HuH-7.5 (cell line): ENCODE results near the gene PNCK.

Experiments used
- DNase-seq: peaks from one replicate; pipeline ENCODE4 v3.0.0; 2011; ENCODE audit warnings: low spot score

PNCK gene

GRCh38 chrX:153641627-153642026, 32.0 kb downstream of the PNCK start:
- DNase-seq, result peak; percentile 71

- no peak for DNase-seq
Measured at GRCh38 chrX:153640736-153641575, 32.7 kb downstream of the PNCK start.

GRCh38 chrX:153640045-153640686, 33.4 kb downstream of the PNCK start:
- DNase-seq, result no peak

GRCh38 chrX:153639177-153640044, 34.2 kb downstream of the PNCK start:
- DNase-seq, result no peak

- DNase-seq, result no peak
Measured at GRCh38 chrX:153638436-153639176, 35.0 kb downstream of the PNCK start.

GRCh38 chrX:153638041-153638371, 35.6 kb downstream of the PNCK start:
- DNase-seq, result no peak

GRCh38 chrX:153637121-153638040, 36.2 kb downstream of the PNCK start:
- no peak for DNase-seq

GRCh38 chrX:153636716-153637115, 36.9 kb downstream of the PNCK start:
- DNase-seq, result no peak

- peak; percentile 66 for DNase-seq
Measured at GRCh38 chrX:153635788-153636668, 37.6 kb downstream of the PNCK start.

GRCh38 chrX:153635388-153635787, 38.2 kb downstream of the PNCK start:
- no peak for DNase-seq

- DNase-seq, result no peak
Measured at GRCh38 chrX:153634832-153635231, 38.8 kb downstream of the PNCK start.

GRCh38 chrX:153634236-153634635, 39.4 kb downstream of the PNCK start:
- no peak for DNase-seq

- DNase-seq, result no peak
Measured at GRCh38 chrX:153633607-153634180, 39.9 kb downstream of the PNCK start.

- DNase-seq, result no peak
Measured at GRCh38 chrX:153633048-153633447, 40.6 kb downstream of the PNCK start.

- no peak for DNase-seq
Measured at GRCh38 chrX:153632595-153632946, 41.0 kb downstream of the PNCK start.

GRCh38 chrX:153631907-153632594, 41.6 kb downstream of the PNCK start:
- DNase-seq, result no peak

- DNase-seq, result no peak
Measured at GRCh38 chrX:153631346-153631745, 42.3 kb downstream of the PNCK start.

GRCh38 chrX:153628665-153629064, 44.9 kb downstream of the PNCK start:
- DNase-seq, result no peak

- no peak for DNase-seq
Measured at GRCh38 chrX:153628129-153628528, 45.5 kb downstream of the PNCK start.
